GM18502 (cell line): Measurements from ENCODE around the gene DCDC2C.
"Not testable (repeated sequence)": the region's sequence is repeated elsewhere in the genome, so short reads cannot be mapped to it uniquely, and the experiment has no call there.

ENCODE experiments used
- ATAC-seq: cut with Tn5 transposase; IDR thresholded peaks from one replicate; pipeline ENCODE4 v1.9.1; 2021; ENCODE audit warnings: mild to moderate bottlenecking; ENCODE audit not compliant: unreplicated experiment, poor library complexity

The DCDC2C gene, protein sequence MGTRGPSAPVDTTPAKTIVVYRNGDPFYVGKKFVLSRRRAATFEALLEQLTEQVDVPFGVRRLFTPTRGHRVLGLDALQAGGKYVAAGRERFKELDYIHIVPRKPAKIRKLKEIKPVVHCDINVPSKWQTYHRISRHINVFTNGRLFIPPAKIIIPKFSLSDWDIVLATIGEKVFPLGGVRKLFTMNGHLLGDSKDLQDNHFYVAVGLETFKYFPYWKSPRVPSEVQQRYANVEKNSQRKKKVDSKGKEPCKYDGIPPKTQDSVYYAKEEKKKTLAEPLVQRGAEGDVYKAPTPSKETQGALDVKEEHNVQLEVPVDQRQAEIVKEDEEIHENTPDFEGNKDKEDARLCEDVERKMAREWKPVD

DNA sequence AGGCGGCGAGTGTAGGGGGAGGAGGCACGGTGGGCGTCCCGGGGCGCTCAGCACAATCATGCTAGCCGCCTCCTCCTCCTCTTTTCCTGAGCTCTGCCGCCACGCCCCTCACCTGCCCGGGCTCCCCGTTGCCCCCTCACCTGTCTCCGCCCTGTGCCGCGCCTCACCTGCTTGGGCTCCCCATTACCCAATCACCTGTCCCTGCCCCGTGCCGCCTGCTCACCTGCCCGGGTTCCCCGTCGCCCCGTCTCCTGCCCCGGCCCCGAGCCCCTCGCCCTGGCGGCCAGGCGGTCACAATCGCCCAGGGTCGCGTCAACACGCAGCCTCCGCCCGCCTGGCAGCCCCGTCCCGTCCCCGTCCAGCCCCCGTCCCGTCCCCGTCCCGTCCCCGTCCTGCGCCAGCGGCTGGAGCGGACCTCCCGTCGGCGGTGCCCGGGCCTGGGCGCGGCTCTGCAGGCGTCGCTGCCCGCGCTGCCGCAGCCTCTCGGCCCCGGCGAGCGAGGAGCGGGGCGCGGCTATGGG lies at the start of gene DCDC2C:
TSS of gene DCDC2C (plus strand) at position 340 of the 521 bp plus-strand sequence. CDS start at position 517, 177 bp downstream.
- ATAC-seq: no peak

GRCh38 chr2:3654011-3654410 lies 49.4 kb upstream of the DCDC2C start:
- ATAC-seq: no peak

GRCh38 chr2:3654531-3655225 lies 48.7 kb upstream of the DCDC2C start:
- ATAC-seq: no peak

- no peak for ATAC-seq
Measured at GRCh38 chr2:3655871-3656761, 47.3 kb upstream of the DCDC2C start.

DNA sequence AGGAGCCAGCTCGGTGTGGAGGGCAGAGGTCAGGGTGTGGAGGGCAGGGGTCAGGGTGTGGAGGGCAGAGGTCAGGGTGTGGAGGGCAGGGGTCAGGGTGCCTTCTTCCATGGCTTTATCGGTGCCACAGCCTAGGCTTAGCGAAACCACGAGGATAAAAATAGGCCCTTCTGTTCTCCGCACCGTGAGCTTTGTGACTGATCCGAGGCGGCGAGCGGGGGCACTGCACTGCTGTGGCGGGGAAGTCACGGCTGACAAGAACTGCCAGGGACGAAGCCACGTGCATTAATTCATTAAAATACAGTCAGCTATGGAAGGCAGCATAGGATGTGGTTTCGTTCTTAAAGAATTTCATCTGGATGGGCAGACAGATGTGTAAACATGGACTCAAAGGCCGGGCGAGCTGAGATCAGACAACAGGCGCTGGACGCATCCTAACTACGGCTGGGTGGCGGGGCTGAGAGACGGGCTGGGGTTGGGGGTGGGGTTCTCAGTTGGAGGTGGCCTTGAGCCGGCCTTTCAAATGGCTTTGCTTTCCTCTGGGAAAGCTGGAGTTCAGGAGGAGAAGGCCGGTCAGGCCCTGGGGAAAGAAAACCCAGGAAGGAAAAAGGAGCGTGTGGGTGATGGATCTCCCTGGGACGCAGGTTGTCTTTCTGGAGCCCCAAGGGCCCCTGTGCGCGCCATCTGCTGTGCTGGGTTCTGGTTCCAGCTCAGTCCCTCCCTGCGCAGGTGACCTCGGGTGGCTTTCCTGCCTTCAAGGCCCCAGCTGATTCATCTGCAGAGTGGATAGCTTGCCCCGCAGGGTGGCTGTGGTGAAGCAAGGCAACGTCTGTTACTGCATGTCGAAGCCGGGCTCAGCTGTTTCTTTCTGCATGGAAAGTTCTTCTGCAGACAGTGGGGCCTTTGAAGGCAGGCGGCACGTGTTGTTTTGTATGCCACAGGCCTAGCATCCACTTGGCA lies 46.3 kb upstream of the DCDC2C start:
- ATAC-seq: no peak

GRCh38 chr2:3657881-3658280 lies 45.5 kb upstream of the DCDC2C start, which contains the start of gene ALLC:
Gene ALLC, plus strand, starts transcription at chr2:3658200. Its CDS starts 12,958 bp downstream, at chr2:3671158.
- no peak for ATAC-seq

DNA sequence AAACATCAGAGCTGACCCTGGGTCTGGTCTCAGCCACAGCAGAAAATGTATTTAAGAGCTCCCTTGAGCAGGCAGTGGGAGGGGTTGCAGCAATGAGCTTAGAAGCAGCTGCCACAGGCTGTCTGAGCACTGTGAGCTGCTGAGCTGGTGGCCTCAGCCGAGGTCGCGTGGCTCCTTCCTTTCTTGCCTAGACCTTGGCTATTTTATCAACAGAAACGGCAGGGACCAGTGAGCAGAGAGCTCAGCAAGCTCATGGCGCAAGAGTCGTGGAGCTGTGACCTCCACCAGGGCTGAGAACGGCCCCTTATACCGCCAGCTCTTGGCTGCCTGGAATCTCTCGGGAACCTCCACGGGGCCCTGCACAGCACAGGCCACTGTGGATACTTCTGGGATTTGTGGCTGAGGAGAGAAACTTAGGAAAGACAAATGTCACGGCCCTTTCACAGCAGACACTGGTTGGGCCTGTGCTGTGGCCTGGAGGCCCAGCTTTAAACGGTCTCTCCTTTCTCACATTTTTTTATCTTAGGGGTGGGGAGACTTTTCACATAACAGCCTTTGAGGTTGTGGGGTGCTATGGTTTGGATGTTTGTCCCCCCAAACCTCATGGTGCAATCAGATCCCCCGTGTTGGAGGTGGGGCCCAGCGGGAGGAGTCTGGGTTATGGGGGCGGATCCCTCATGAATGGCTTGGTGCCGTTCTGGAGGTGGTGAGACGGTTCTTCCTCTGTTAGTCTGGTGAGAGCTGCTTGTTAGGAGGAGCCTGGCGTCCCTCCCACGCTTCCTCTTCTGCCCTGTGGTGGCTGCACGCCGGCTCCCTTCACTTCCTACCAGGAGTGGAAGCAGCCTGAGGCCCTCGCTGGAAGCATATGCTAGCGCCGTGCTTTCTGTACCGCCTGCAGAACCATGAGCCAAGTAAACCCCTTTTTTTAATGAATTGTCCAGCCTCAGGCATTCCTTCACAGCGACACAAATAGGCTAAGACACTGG lies 43.6 kb upstream of the DCDC2C start:
- no peak for ATAC-seq

DNA sequence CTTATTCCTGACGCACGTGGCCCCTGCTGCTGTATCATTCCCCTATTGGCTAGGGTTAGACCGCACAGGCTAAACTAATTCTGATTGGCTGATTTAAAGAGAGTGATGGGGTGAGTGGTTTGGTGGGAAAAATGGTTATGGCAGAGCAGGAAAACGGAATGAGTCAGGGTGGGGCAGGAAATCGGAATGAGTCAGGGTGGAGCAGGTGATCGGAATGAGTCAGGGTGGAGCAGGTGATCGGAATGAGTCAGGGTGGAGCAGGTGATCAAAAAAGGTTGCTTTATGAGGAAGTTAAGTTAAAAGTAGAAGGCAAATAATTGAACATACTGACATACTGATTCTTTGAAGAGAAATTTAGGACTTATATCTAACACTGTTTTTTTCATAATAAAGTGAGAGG lies 42.7 kb upstream of the DCDC2C start:
- ATAC-seq: not testable (repeated sequence)

DNA sequence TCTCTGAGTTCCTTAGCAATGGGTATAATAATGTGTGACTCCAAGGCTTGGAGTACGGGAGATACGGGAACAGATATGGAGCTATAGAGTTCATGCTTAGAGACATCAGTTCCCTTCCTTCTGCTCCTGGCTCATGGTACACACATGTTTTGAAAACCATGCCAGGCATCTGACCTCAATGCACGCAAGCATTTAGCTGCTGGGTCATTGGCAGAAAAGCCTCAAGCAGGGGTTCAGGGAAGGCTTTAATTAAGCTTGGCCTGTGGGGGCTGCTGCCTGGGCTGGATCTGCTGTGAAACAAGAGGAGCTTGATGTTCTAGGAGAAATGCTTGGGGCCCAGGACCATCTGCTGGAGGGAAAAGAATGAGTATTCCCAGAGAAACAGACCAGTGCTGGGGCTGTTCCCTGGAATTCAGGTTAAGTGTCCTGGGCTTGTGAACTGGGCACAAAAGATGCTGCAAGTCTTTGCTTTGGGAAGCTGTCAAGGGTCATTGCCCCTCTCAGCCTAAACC lies 42.2 kb upstream of the DCDC2C start:
- ATAC-seq: no peak

GRCh38 chr2:3662239-3662638 lies 41.1 kb upstream of the DCDC2C start:
- ATAC-seq: no peak

DNA sequence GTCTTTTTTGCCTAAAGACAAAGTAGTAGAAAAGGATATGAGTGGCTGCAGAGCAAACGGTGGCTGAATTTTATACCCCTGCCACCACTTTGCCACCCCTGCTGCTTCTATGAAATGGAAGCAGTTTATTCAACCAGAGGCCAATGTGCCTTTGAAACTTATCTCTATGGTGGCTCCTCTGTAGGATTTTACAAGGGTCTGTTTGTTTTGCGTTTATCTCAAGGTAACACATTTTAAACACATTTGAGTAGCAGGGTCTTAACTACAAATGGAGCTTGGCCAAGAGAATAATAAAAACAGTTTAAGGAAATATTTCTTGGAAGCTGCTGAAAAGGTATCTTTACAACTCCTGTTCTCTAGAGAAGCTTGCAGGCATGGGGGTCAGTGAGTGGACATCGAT lies 39.3 kb upstream of the DCDC2C start:
- no peak for ATAC-seq

GRCh38 chr2:3664925-3665324 lies 38.5 kb upstream of the DCDC2C start:
- no peak for ATAC-seq

GRCh38 chr2:3665886-3666612 lies 37.3 kb upstream of the DCDC2C start:
- no peak for ATAC-seq

DNA sequence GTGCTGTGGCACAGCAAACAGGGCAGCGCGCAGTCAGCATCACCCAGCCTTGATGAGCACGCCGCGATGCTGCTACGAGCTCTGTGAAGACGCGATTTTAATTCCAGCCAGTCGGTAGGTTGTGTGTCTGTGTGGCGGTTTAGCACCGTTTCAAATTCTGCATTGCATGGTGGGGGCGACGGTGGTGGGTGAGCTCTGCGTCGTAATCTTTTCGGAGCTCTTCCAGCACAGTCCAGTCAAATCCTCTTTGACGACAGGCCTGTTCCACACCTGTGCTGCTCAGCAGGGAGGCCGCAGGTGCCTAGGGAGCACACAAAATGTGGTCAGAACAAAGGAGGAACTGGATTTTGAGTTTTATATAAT lies 36.8 kb upstream of the DCDC2C start:
- no peak for ATAC-seq

GRCh38 chr2:3667151-3667631 lies 36.2 kb upstream of the DCDC2C start:
- peak; percentile 63 for ATAC-seq

DNA sequence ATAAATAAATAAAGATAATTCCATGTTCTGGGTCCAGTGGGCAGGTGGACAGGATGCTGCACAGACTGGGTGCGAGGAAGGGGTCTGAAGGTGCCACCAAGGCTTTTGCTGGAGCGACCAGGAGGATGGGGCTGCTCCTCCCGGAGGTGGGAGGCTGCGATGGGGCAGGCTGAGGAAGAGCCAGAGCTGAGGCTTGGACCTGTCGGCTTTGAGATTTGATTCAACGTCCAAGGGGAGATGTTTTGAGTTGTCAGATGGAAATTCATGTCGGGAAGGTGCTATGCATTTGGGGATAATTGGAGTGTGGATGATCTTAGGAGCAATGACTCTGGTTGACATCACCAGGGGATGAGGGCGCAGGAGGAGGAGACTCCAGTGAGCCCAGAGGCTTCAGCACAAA lies 33.7 kb upstream of the DCDC2C start:
- ATAC-seq: no peak

- no peak for ATAC-seq
Measured at GRCh38 chr2:3670376-3670775, 33.0 kb upstream of the DCDC2C start.
